GM19238 (cell line): ENCODE data around the gene PLG.
"Not testable (repeated sequence)": the region's sequence is repeated elsewhere in the genome, so short reads cannot be mapped to it uniquely, and the experiment has no call there.

Experiments
- DNase-seq: peaks from one replicate; pipeline ENCODE4 v3.0.0; 2011; ENCODE audit warnings: low spot score; ENCODE audit not compliant: insufficient read length

The PLG gene

GRCh38 chr6:160774399-160774798 lies 72.4 kb downstream of the PLG start:
- no peak for DNase-seq

GRCh38 chr6:160775792-160776580 lies 73.9 kb downstream of the PLG start:
- no peak for DNase-seq

- DNase-seq, result not testable (repeated sequence)
Observed at GRCh38 chr6:160779095-160779494, 77.1 kb downstream of the PLG start.

GRCh38 chr6:160780656-160781055 lies 78.6 kb downstream of the PLG start:
- not testable (repeated sequence) for DNase-seq

- no peak for DNase-seq
Observed at GRCh38 chr6:160781298-160781697, 79.3 kb downstream of the PLG start.

GRCh38 chr6:160782228-160782627 lies 80.2 kb downstream of the PLG start:
- no peak for DNase-seq

GRCh38 chr6:160783741-160784140 lies 81.7 kb downstream of the PLG start:
- no peak for DNase-seq

- not testable (repeated sequence) for DNase-seq
Observed at GRCh38 chr6:160788126-160788525, 86.1 kb downstream of the PLG start.

- no peak for DNase-seq
Observed at GRCh38 chr6:160788806-160789205, 86.8 kb downstream of the PLG start.

- DNase-seq, result no peak
Observed at GRCh38 chr6:160789263-160790027, 87.4 kb downstream of the PLG start.

- DNase-seq, result no peak
Observed at GRCh38 chr6:160790028-160790792, 88.2 kb downstream of the PLG start.

- DNase-seq, result no peak
Observed at GRCh38 chr6:160791459-160791858, 89.4 kb downstream of the PLG start.

- DNase-seq, result no peak
Observed at GRCh38 chr6:160791981-160792418, 90.0 kb downstream of the PLG start.

- DNase-seq, result no peak
Observed at GRCh38 chr6:160792708-160793107, 90.7 kb downstream of the PLG start.

- DNase-seq, result no peak
Observed at GRCh38 chr6:160793652-160794051, 91.6 kb downstream of the PLG start.

GRCh38 chr6:160795721-160796120 lies 93.7 kb downstream of the PLG start:
- no peak for DNase-seq

GRCh38 chr6:160798625-160799024 lies 96.6 kb downstream of the PLG start:
- no peak for DNase-seq

GRCh38 chr6:160799801-160800506 lies 97.9 kb downstream of the PLG start:
- DNase-seq, result no peak

GRCh38 chr6:160801418-160801817 lies 99.4 kb downstream of the PLG start:
- no peak for DNase-seq

- DNase-seq, result not testable (repeated sequence)
Observed at GRCh38 chr6:160802049-160802448, 100.0 kb downstream of the PLG start.
